ENCODE data around the gene GRM2. TPM values are rescaled to one million over a fixed set of nuclear protein-coding genes. Genes with fewer than 3 reads are reported as not detected.

The GRM2 gene
- total and polyA plus RNA-seq, 10 of the 15 experiments (the other 5 are each of a cell fraction or from before 2014, with no cell fraction given) = 0.01 to 0.14 (median 0.06) TPM; not detected in 5

Small RNAs within 50 kb of the gene (small RNA-seq; reads per million reads assigned to genes)
- 831 reads per million, percentile 100 among the genes with 10 or more reads in this experiment for gene RNA5SP132

Other genes with a start within 250 kb of the GRM2 start
Only the 7 nearest of the 10 such genes appear.
- 22.6 and 23.9 TPM in 2 replicates for gene DCAF1, start 207.1 kb upstream of the GRM2 start, total RNA-seq (2014; rRNA removed)
- gene DCAF1, start 207.1 kb upstream of the GRM2 start, total RNA-seq (2014; rRNA removed; fragmentation: Illumina TruSeq; extraction: Trizol) = 22.0 and 22.9 TPM in 2 replicates
- 28.8 and 31.5 TPM in 2 replicates for gene DCAF1, start 207.1 kb upstream of the GRM2 start, total RNA-seq (2021)
- gene DCAF1, start 207.1 kb upstream of the GRM2 start, polyA plus RNA-seq (2011; rRNA removed) = 20.8 and 24.1 TPM in 2 replicates
- 33.9 and 38.4 TPM in 2 replicates for gene DCAF1, start 207.1 kb upstream of the GRM2 start, polyA plus RNA-seq (2014; fragmentation: Illumina TruSeq; extraction: Trizol)
- gene DCAF1, start 207.1 kb upstream of the GRM2 start, polyA plus RNA-seq (2014; fragmentation: Nextera tagmentation; extraction: Ambion mirVana) = 1 to 10 TPM; 2.7 to 7.8 TPM
- gene DCAF1, start 207.1 kb upstream of the GRM2 start, polyA plus RNA-seq (2014; rRNA removed) = 22.6 and 25.2 TPM in 2 replicates
- 10 to 100 TPM; 20.1 to 22.6 TPM for gene DCAF1, start 207.1 kb upstream of the GRM2 start, polyA plus RNA-seq (2016; fragmentation: Nextera tagmentation; extraction: Ambion mirVana)
- 12.0 and 12.8 TPM in 2 replicates for gene RAD54L2, start 168.3 kb upstream of the GRM2 start, total RNA-seq (2014; rRNA removed)
- gene RAD54L2, start 168.3 kb upstream of the GRM2 start, total RNA-seq (2014; rRNA removed; fragmentation: Illumina TruSeq; extraction: Trizol) = 12.2 and 12.6 TPM in 2 replicates
- gene RAD54L2, start 168.3 kb upstream of the GRM2 start, total RNA-seq (2021) = 23.8 and 24.7 TPM in 2 replicates
- 7.0 and 8.0 TPM in 2 replicates for gene RAD54L2, start 168.3 kb upstream of the GRM2 start, polyA plus RNA-seq (2011; rRNA removed)
- 10.3 and 10.7 TPM in 2 replicates for gene RAD54L2, start 168.3 kb upstream of the GRM2 start, polyA plus RNA-seq (2014; fragmentation: Illumina TruSeq; extraction: Trizol)
- 1 to 10 TPM; 2.2 to 4.2 TPM for gene RAD54L2, start 168.3 kb upstream of the GRM2 start, polyA plus RNA-seq (2014; fragmentation: Nextera tagmentation; extraction: Ambion mirVana)
- gene RAD54L2, start 168.3 kb upstream of the GRM2 start, polyA plus RNA-seq (2014; rRNA removed) = 7.1 TPM in 2 replicates
- gene RAD54L2, start 168.3 kb upstream of the GRM2 start, polyA plus RNA-seq (2016; fragmentation: Nextera tagmentation; extraction: Ambion mirVana) = 10 to 100 TPM; 15.2 to 16.4 TPM
- gene TEX264, start 35.8 kb upstream of the GRM2 start, total RNA-seq (2014; rRNA removed) = 52.4 and 63.0 TPM in 2 replicates
- gene TEX264, start 35.8 kb upstream of the GRM2 start, total RNA-seq (2014; rRNA removed; fragmentation: Illumina TruSeq; extraction: Trizol) = 35.4 and 35.5 TPM in 2 replicates
- gene TEX264, start 35.8 kb upstream of the GRM2 start, total RNA-seq (2021) = 41.8 and 45.2 TPM in 2 replicates
- 38.5 and 56.3 TPM in 2 replicates for gene TEX264, start 35.8 kb upstream of the GRM2 start, polyA plus RNA-seq (2011; rRNA removed)
- 42.8 and 50.7 TPM in 2 replicates for gene TEX264, start 35.8 kb upstream of the GRM2 start, polyA plus RNA-seq (2014; fragmentation: Illumina TruSeq; extraction: Trizol)
- 10 to 100 TPM in 1 of 2 experiments, 1 to 10 TPM in 1; 3.6 to 15.3 TPM for gene TEX264, start 35.8 kb upstream of the GRM2 start, polyA plus RNA-seq (2014; fragmentation: Nextera tagmentation; extraction: Ambion mirVana)
- 51.1 and 55.9 TPM in 2 replicates for gene TEX264, start 35.8 kb upstream of the GRM2 start, polyA plus RNA-seq (2014; rRNA removed)
- gene TEX264, start 35.8 kb upstream of the GRM2 start, polyA plus RNA-seq (2016; fragmentation: Nextera tagmentation; extraction: Ambion mirVana) = 10 to 100 TPM; 54.2 to 60.7 TPM
- gene IQCF6, start 72.2 kb downstream of the GRM2 start, total RNA-seq (2014; rRNA removed) = not detected in 2 replicates
- not detected in 2 replicates for gene IQCF6, start 72.2 kb downstream of the GRM2 start, total RNA-seq (2014; rRNA removed; fragmentation: Illumina TruSeq; extraction: Trizol)
- not detected in 2 replicates for gene IQCF6, start 72.2 kb downstream of the GRM2 start, total RNA-seq (2021)
- not detected in 2 replicates for gene IQCF6, start 72.2 kb downstream of the GRM2 start, polyA plus RNA-seq (2011; rRNA removed)
- not detected in 2 replicates for gene IQCF6, start 72.2 kb downstream of the GRM2 start, polyA plus RNA-seq (2014; fragmentation: Illumina TruSeq; extraction: Trizol)
- not detected for gene IQCF6, start 72.2 kb downstream of the GRM2 start, polyA plus RNA-seq (2014; fragmentation: Nextera tagmentation; extraction: Ambion mirVana)
- not detected in 2 replicates for gene IQCF6, start 72.2 kb downstream of the GRM2 start, polyA plus RNA-seq (2014; rRNA removed)
- not detected for gene IQCF6, start 72.2 kb downstream of the GRM2 start, polyA plus RNA-seq (2016; fragmentation: Nextera tagmentation; extraction: Ambion mirVana)
- gene IQCF2, start 154.5 kb downstream of the GRM2 start, total RNA-seq (2014; rRNA removed) = not detected in 2 replicates
- not detected in 2 replicates for gene IQCF2, start 154.5 kb downstream of the GRM2 start, total RNA-seq (2014; rRNA removed; fragmentation: Illumina TruSeq; extraction: Trizol)
- gene IQCF2, start 154.5 kb downstream of the GRM2 start, total RNA-seq (2021) = not detected in 2 replicates
- not detected in 2 replicates for gene IQCF2, start 154.5 kb downstream of the GRM2 start, polyA plus RNA-seq (2011; rRNA removed)
- gene IQCF2, start 154.5 kb downstream of the GRM2 start, polyA plus RNA-seq (2014; fragmentation: Illumina TruSeq; extraction: Trizol) = not detected in 2 replicates
- gene IQCF2, start 154.5 kb downstream of the GRM2 start, polyA plus RNA-seq (2014; fragmentation: Nextera tagmentation; extraction: Ambion mirVana) = not detected
- not detected in 2 replicates for gene IQCF2, start 154.5 kb downstream of the GRM2 start, polyA plus RNA-seq (2014; rRNA removed)
- gene IQCF2, start 154.5 kb downstream of the GRM2 start, polyA plus RNA-seq (2016; fragmentation: Nextera tagmentation; extraction: Ambion mirVana) = not detected
- gene IQCF5, start 168.5 kb downstream of the GRM2 start, total RNA-seq (2014; rRNA removed) = not detected in 2 replicates
- not detected in 2 replicates for gene IQCF5, start 168.5 kb downstream of the GRM2 start, total RNA-seq (2014; rRNA removed; fragmentation: Illumina TruSeq; extraction: Trizol)
- gene IQCF5, start 168.5 kb downstream of the GRM2 start, total RNA-seq (2021) = not detected in 2 replicates
- gene IQCF5, start 168.5 kb downstream of the GRM2 start, polyA plus RNA-seq (2011; rRNA removed) = not detected in 2 replicates
- gene IQCF5, start 168.5 kb downstream of the GRM2 start, polyA plus RNA-seq (2014; fragmentation: Illumina TruSeq; extraction: Trizol) = not detected in 2 replicates
- not detected for gene IQCF5, start 168.5 kb downstream of the GRM2 start, polyA plus RNA-seq (2014; fragmentation: Nextera tagmentation; extraction: Ambion mirVana)
- not detected in 2 replicates for gene IQCF5, start 168.5 kb downstream of the GRM2 start, polyA plus RNA-seq (2014; rRNA removed)
- not detected for gene IQCF5, start 168.5 kb downstream of the GRM2 start, polyA plus RNA-seq (2016; fragmentation: Nextera tagmentation; extraction: Ambion mirVana)
- not detected in 2 replicates for gene IQCF1, start 196.3 kb downstream of the GRM2 start, total RNA-seq (2014; rRNA removed)
- gene IQCF1, start 196.3 kb downstream of the GRM2 start, total RNA-seq (2014; rRNA removed; fragmentation: Illumina TruSeq; extraction: Trizol) = not detected in 2 replicates
- not detected in 2 replicates for gene IQCF1, start 196.3 kb downstream of the GRM2 start, total RNA-seq (2021)
- gene IQCF1, start 196.3 kb downstream of the GRM2 start, polyA plus RNA-seq (2011; rRNA removed) = not detected in 2 replicates
- not detected in 2 replicates for gene IQCF1, start 196.3 kb downstream of the GRM2 start, polyA plus RNA-seq (2014; fragmentation: Illumina TruSeq; extraction: Trizol)
- gene IQCF1, start 196.3 kb downstream of the GRM2 start, polyA plus RNA-seq (2014; fragmentation: Nextera tagmentation; extraction: Ambion mirVana) = not detected
- not detected in 2 replicates for gene IQCF1, start 196.3 kb downstream of the GRM2 start, polyA plus RNA-seq (2014; rRNA removed)
- not detected for gene IQCF1, start 196.3 kb downstream of the GRM2 start, polyA plus RNA-seq (2016; fragmentation: Nextera tagmentation; extraction: Ambion mirVana)